Breast epithelium (tissue), 3 donors: ENCODE results near the gene SERPINC1.

Source experiments
- POLR2A ChIP-seq: fragments of 450-650 bp; IDR thresholded peaks from one replicate; pipeline ENCODE4 v1.6.1; 2016; ENCODE audit warnings: antibody characterized with exemption, mild to moderate bottlenecking, moderate library complexity
- POLR2AphosphoS5 ChIP-seq, 3 donors: sonication (generic); formaldehyde crosslinking; IDR thresholded peaks; one replicate each; pipeline ENCODE4 v1.6.1; 2017; ENCODE audit warnings: antibody characterized with exemption in 3 of 3
- TF ChIP-seq, protein P1 (sequence below), 3 donors: fragments of 450-650 bp; IDR thresholded peaks; one replicate each; pipeline ENCODE4 v1.5.1; 2016 to 2017; ENCODE audit warnings: antibody characterized with exemption in 3 of 3, mild to moderate bottlenecking in 3 of 3, moderate library complexity in 3 of 3

DNA sequence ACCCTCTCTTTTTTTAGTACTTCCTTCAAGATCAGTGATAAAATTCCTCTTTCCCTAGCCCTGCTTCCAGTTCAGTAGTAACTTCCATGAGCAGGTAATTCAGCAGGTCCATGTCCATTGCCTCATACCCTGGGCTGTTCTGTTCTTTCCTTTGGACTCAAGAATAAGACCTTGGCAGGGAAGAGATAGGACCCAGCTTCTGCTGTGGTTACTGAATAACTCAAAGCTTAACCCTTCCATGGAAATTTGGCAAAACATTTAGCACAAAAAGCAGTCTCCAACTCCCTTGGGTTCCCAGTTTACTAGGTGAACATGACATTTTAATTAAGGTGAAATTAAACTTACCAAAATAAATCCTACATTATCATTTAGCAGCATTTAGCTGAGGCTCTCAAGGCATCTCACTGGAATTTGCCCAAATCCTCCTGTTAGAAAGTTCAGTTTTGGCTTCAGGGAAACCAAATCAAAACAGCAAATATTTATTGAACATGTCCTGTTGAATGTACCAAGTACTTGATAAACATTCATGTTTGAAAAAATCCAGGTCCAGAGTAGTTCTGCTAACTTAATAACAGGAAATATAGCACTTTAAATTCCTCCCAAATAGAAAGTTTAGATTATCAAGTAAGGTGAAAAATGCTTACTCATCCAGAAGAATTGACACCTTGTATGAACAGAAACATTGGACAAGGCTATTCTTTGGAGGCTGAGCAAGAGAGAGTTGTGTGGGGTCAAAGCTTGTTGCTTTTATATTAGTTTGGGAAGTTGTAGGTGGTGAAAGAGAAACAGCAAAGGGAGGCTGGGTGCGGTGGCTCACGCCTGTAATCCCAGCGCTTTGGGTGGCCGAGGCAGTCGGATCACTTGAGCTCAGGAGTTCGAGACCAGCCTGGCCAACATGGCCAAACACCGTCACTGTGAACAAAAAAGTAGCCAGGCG, 8.4 kb upstream of the SERPINC1 start:
- TF ChIP-seq, protein P1, sequence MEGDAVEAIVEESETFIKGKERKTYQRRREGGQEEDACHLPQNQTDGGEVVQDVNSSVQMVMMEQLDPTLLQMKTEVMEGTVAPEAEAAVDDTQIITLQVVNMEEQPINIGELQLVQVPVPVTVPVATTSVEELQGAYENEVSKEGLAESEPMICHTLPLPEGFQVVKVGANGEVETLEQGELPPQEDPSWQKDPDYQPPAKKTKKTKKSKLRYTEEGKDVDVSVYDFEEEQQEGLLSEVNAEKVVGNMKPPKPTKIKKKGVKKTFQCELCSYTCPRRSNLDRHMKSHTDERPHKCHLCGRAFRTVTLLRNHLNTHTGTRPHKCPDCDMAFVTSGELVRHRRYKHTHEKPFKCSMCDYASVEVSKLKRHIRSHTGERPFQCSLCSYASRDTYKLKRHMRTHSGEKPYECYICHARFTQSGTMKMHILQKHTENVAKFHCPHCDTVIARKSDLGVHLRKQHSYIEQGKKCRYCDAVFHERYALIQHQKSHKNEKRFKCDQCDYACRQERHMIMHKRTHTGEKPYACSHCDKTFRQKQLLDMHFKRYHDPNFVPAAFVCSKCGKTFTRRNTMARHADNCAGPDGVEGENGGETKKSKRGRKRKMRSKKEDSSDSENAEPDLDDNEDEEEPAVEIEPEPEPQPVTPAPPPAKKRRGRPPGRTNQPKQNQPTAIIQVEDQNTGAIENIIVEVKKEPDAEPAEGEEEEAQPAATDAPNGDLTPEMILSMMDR (IDR thresholded peaks at IDR 0.05) = no peak
- TF ChIP-seq POLR2A = no peak
- no peak for TF ChIP-seq POLR2AphosphoS5 (IDR thresholded peaks at IDR 0.05)
